GM12865 (cell line): ENCODE results near the gene HMGXB3.

Experiments
- DNase-seq: peaks from one replicate; pipeline ENCODE4 v3.0.0; 2010; ENCODE audit warnings: low read depth
- H3K4me3 ChIP-seq: 2 replicates; pipeline ENCODE4 v1.5.1; 2011; ENCODE audit warnings: mild to moderate bottlenecking, low read depth, low read length, control low read depth
- TF ChIP-seq, protein P1 (sequence below): IDR thresholded peaks from 2 replicates; pipeline ENCODE4 v1.5.1; 2011; ENCODE audit warnings: low read length, control low read depth, low read depth, inconsistent platforms; ENCODE audit not compliant: insufficient read depth; ENCODE audit errors: missing control alignments

The HMGXB3 gene

DNA sequence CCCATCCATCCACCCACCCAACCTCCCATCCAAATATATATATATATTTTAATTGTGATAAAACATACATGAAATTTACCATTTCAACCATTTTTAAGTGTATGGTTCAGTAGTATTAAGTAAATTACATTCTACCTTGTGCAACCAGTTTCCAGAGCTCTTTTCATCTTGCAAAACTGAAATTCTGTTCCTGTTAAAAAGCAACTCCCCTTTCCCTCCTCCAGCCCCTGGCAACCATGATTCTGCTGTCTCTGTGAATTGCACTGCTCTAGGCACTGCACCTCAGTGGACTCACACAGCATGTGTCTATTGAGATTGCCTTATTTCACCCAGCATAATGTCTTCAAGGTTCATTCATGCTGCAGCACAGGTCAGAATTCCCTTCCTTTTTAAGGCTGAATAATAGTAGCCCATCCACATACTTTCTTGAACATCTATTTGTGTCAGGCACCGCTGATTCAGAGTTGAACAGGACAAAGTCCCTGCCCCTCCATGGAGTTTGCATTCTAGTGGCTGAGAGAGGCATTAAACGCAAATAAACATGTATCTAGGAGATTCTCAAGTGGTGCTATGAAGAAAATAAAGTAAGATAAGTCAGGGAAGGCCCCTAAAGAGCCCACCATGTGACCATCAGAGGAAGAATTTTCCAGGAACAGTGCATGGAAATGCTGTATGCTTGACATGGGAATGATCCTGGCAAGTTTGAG, 61.8 kb downstream of the HMGXB3 start:
- TF ChIP-seq, protein P1, sequence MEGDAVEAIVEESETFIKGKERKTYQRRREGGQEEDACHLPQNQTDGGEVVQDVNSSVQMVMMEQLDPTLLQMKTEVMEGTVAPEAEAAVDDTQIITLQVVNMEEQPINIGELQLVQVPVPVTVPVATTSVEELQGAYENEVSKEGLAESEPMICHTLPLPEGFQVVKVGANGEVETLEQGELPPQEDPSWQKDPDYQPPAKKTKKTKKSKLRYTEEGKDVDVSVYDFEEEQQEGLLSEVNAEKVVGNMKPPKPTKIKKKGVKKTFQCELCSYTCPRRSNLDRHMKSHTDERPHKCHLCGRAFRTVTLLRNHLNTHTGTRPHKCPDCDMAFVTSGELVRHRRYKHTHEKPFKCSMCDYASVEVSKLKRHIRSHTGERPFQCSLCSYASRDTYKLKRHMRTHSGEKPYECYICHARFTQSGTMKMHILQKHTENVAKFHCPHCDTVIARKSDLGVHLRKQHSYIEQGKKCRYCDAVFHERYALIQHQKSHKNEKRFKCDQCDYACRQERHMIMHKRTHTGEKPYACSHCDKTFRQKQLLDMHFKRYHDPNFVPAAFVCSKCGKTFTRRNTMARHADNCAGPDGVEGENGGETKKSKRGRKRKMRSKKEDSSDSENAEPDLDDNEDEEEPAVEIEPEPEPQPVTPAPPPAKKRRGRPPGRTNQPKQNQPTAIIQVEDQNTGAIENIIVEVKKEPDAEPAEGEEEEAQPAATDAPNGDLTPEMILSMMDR = no peak
- DNase-seq = no peak
- no peak overlapping the region for H3K4me3 ChIP-seq

DNA sequence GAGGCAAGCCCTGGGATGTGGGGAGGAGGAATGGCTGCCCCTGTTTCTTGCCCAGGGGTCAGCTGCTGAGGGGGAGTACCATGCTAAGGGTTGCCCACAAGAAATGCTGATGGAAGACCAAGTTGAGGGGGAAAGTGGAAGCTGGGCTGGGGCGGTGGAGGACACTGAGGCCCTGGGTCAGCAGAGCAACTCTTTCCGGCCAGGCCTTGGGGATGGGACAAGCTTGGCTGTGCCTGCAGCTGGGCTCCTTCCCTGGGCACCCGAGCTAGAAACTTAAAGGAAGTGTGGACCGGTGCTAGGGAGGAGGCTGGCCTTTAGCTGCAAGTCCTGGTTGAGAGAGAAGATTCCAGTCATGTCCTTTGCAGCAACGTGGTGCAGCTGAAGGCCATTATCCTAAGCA, 63.1 kb downstream of the HMGXB3 start:
- H3K4me3 ChIP-seq = no peak overlapping the region
- no peak for DNase-seq
- TF ChIP-seq, protein P1 = no peak

DNA sequence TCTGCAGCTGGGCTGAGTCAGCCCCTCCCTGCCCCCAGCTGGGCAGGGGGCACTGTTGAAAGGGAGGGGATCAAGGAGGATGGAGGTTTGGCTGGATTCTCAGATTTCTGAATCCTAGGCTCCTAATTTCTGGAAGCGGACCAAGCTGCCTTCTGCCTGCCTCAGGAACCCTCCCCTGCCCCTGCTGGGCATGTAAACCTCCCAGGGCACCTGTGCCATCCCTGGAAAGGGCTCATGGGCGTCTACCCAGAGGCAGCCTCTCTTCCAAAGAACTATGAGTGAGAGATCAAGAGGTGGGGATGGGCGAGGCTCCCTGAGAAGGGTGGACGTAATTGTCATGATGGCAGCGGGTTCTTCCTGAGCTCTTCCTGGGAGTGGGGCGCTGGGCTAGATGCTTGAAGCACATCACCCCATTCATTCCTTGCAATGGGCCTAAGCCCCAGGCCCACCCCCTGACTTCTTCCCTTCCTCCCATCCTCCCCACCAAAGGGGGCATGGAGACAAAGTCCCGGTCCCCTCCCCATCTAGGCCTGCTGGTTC, 64.2 kb downstream of the HMGXB3 start:
- no peak overlapping the region for H3K4me3 ChIP-seq
- TF ChIP-seq, protein P1 = no peak
- no peak for DNase-seq

DNA sequence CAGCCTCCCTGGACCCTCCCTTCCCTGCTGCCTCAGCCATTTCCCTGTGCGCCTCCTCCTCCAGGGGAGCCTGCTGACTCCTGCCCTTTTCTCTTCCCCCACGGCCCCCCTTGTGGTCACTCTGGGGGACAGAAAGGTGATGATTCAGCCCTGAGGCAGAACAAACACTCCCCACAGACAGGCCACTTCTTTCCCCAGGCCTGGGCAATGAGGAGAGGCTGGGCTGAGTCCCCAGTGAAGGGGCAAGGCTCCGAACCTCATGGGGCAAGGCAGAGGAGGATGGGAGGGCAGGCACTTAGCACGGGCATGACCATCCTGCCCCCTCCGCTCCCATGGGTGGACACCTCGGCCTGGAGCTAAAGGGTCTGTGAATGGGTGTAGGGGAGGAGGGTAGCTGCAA, 64.8 kb downstream of the HMGXB3 start:
- TF ChIP-seq, protein P1 = no peak
- no peak for DNase-seq
- H3K4me3 ChIP-seq = no peak overlapping the region

DNA sequence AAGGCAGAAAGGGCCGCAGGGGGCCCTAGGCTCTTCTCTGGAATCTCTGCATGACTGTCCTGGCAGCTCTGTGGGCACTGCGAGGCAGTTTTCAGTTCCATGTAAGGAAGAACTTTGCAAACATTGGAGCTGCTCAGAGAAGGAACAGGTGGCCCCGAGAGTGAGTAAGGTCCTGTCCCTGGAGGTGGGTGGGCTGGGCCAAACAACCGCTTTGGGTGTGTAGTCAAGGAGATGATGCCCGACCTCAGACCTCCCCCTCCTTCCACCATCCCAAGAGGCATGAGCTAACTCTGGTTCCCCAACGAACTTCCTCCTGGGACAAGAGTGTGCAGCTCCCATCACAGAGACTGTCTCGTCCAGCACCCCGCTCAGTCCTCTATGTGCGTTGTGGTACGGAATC, 65.3 kb downstream of the HMGXB3 start:
- no peak for DNase-seq
- no peak overlapping the region for H3K4me3 ChIP-seq
- TF ChIP-seq, protein P1 = no peak

DNA sequence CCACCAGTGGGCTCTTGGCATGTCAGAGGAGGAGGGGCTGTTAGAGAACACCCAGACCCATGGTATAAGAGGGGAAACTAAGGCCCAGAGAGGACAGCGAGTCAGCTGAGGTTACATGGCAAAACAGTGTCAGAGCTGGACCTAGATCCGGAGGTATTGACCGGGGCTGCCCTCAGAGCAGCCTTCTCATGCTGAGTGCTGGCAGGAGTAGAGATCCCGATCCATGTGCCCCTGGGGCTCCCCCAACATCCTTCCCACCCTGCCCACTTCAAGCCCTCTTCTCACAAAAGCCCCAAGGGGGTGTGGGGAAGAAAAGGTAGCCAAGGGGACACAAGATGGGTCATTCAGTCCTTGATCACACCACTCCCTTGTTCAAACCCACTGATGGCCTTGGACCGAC, 65.9 kb downstream of the HMGXB3 start:
- no peak for DNase-seq
- TF ChIP-seq, protein P1 = no peak
- no peak overlapping the region for H3K4me3 ChIP-seq
